Small intestine (tissue), 16 donors: ENCODE measurements around the gene TMBIM6. TPM values are rescaled to one million over a fixed set of nuclear protein-coding genes. Genes with fewer than 3 reads are reported as not detected.
A peak's percentile ranks its signal among the peaks of the same experiment; 100 is the strongest.

Experiments
- DNase-seq, 2 donors: peaks; one replicate each; pipeline versions ENCODE4 v3.0.0 to v3.0.0-alpha.2; 2013
- FAIRE-seq: peaks from 2 replicates; lab custom pipeline; 2012; peaks lifted over from hg19 to GRCh38; lab: Jason Lieb, UNC
- H3K27ac ChIP-seq, 3 donors: one replicate each; pipeline ENCODE4 v1.5.1; 2013; ENCODE audit warnings: low read length in 2 of 3, mild to moderate bottlenecking in 2 of 3, control low read depth in 1 of 3, inconsistent platforms in 1 of 3, low read depth in 1 of 3, moderate library complexity in 1 of 3
- H3K27me3 ChIP-seq, 3 donors: one replicate each; pipeline ENCODE4 v1.6.1; 2013; ENCODE audit warnings: low read length in 3 of 3, inconsistent platforms in 1 of 3; ENCODE audit not compliant: control insufficient read depth in 3 of 3, insufficient read depth in 3 of 3
- H3K36me3 ChIP-seq, 3 donors: one replicate each; pipeline ENCODE4 v1.6.1; 2013; ENCODE audit warnings: low read length in 3 of 3, inconsistent platforms in 1 of 3, low read depth in 1 of 3, mild to moderate bottlenecking in 1 of 3, moderate library complexity in 1 of 3; ENCODE audit not compliant: control insufficient read depth in 3 of 3, insufficient read depth in 2 of 3
- H3K4me1 ChIP-seq, 3 donors: one replicate each; pipeline ENCODE4 v1.6.1; 2013; ENCODE audit warnings: low read length in 2 of 3, inconsistent platforms in 1 of 3, low read depth in 1 of 3, mild to moderate bottlenecking in 1 of 3, moderate library complexity in 1 of 3; ENCODE audit not compliant: control insufficient read depth in 3 of 3, insufficient read depth in 2 of 3
- H3K4me3 ChIP-seq, 3 donors: one replicate each; pipeline ENCODE4 v1.5.1; 2013; ENCODE audit warnings: low read length in 3 of 3, control low read depth in 1 of 3, inconsistent platforms in 1 of 3, low read depth in 1 of 3, mild to moderate bottlenecking in 1 of 3, moderate library complexity in 1 of 3
- H3K9me3 ChIP-seq, 2 donors: one replicate each; pipeline ENCODE4 v1.6.1; 2013; ENCODE audit warnings: low read depth in 1 of 2, low read length in 1 of 2; ENCODE audit not compliant: control insufficient read depth in 2 of 2, insufficient read depth in 1 of 2
- WGBS, 3 donors: extraction: QIAGEN DNeasy Blood & Tissue Kit; methylation state at CpG; one replicate each; pipeline ENCODE4 v1.1.7; 2013; 5-methylcytosine and 5-hydroxymethylcytosine counted together
- long read RNA-seq, 10 donors: transcript quantifications; one replicate each; lab custom pipeline, GENCODE V29; 2026
- polyA plus RNA-seq, 4 donors: library from polyadenylated mRNA; stranded (reverse) in 3 of 4; unstranded in 1 of 4; fragments of 200-250 nt in 3 of 4; fragments of 120-200 nt in 1 of 4; gene quantifications; one replicate each; pipeline versions ENCODE4 v1.2.1 to v1.2.3, GENCODE V29; 2013
- donor health status: healthy with polysubstance abuse.
- donor health status: control.
- donor health status: control.
- donor health status: Bipolar disorder and iron deficiency.
- donor health status: healthy.

The TMBIM6 gene
- 100 to 1,000 TPM; 174 to 687 (median 294) TPM for polyA plus RNA-seq
- long read RNA-seq, donor 1, transcript TMBIM6-209 (8 exons, 2,494 nt) = minor isoform, 18 of 508 reads
- long read RNA-seq, donor 1, transcript TMBIM6-202 (9 exons, 2,598 nt) = minor isoform, 20 of 508 reads
- long read RNA-seq, donor 1, transcript TMBIM6-201 (10 exons, 2,836 nt) = major isoform, 315 of 508 reads
- long read RNA-seq, donor 1, transcript TMBIM6-219 (3 exons, 484 nt) = minor isoform, 15 of 508 reads
- long read RNA-seq, donor 1, partial matches to known transcripts = 132 of 508 reads
- long read RNA-seq, donor 1, other reads (novel, unspliced or antisense) = 0 of 508 reads
- long read RNA-seq, donor 2, transcript TMBIM6-201 (10 exons, 2,836 nt) = major isoform, 61 of 95 reads
- long read RNA-seq, donor 2, transcript TMBIM6-219 (3 exons, 484 nt) = minor isoform, 6 of 95 reads
- long read RNA-seq, donor 2, partial matches to known transcripts = 20 of 95 reads
- long read RNA-seq, donor 2, other reads (novel, unspliced or antisense) = 0 of 95 reads
- long read RNA-seq, donor 3, transcript TMBIM6-219 (3 exons, 484 nt) = minor isoform, 9 of 166 reads
- long read RNA-seq, donor 3, transcript TMBIM6-209 (8 exons, 2,494 nt) = minor isoform, 8 of 166 reads
- long read RNA-seq, donor 3, transcript TMBIM6-201 (10 exons, 2,836 nt) = major isoform, 64 of 166 reads
- long read RNA-seq, donor 3, transcript TMBIM6-202 (9 exons, 2,598 nt) = minor isoform, 14 of 166 reads
- long read RNA-seq, donor 3, partial matches to known transcripts = 69 of 166 reads
- long read RNA-seq, donor 3, other reads (novel, unspliced or antisense) = 0 of 166 reads
- long read RNA-seq, donor 4, partial matches to known transcripts = 0 of 3 reads
- long read RNA-seq, donor 4, other reads (novel, unspliced or antisense) = 0 of 3 reads
- long read RNA-seq, donor 5, transcript TMBIM6-201 (10 exons, 2,836 nt) = major isoform, 20 of 42 reads
- long read RNA-seq, donor 5, partial matches to known transcripts = 16 of 42 reads
- long read RNA-seq, donor 5, other reads (novel, unspliced or antisense) = 0 of 42 reads
- long read RNA-seq, donor 6, transcript TMBIM6-202 (9 exons, 2,598 nt) = minor isoform, 8 of 161 reads
- long read RNA-seq, donor 6, transcript TMBIM6-219 (3 exons, 484 nt) = minor isoform, 7 of 161 reads
- long read RNA-seq, donor 6, transcript TMBIM6-201 (10 exons, 2,836 nt) = major isoform, 107 of 161 reads
- long read RNA-seq, donor 6, partial matches to known transcripts = 34 of 161 reads
- long read RNA-seq, donor 6, other reads (novel, unspliced or antisense) = 0 of 161 reads
- long read RNA-seq, donor 7 = 0 reads
- long read RNA-seq, donor 8, partial matches to known transcripts = 0 of 5 reads
- long read RNA-seq, donor 8, other reads (novel, unspliced or antisense) = 0 of 5 reads
- long read RNA-seq, donor 9, transcript TMBIM6-201 (10 exons, 2,836 nt) = major isoform, 25 of 29 reads
- long read RNA-seq, donor 9, partial matches to known transcripts = 0 of 29 reads
- long read RNA-seq, donor 9, other reads (novel, unspliced or antisense) = 0 of 29 reads
- long read RNA-seq, donor 10, transcript TMBIM6-202 (9 exons, 2,598 nt) = minor isoform, 8 of 593 reads
- long read RNA-seq, donor 10, transcript TMBIM6-219 (3 exons, 484 nt) = minor isoform, 6 of 593 reads
- long read RNA-seq, donor 10, transcript TMBIM6-201 (10 exons, 2,836 nt) = major isoform, 167 of 593 reads
- long read RNA-seq, donor 10, transcript TMBIM6-209 (8 exons, 2,494 nt) = minor isoform, 10 of 593 reads
- long read RNA-seq, donor 10, partial matches to known transcripts = 398 of 593 reads
- long read RNA-seq, donor 10, other reads (novel, unspliced or antisense) = 0 of 593 reads

DNA sequence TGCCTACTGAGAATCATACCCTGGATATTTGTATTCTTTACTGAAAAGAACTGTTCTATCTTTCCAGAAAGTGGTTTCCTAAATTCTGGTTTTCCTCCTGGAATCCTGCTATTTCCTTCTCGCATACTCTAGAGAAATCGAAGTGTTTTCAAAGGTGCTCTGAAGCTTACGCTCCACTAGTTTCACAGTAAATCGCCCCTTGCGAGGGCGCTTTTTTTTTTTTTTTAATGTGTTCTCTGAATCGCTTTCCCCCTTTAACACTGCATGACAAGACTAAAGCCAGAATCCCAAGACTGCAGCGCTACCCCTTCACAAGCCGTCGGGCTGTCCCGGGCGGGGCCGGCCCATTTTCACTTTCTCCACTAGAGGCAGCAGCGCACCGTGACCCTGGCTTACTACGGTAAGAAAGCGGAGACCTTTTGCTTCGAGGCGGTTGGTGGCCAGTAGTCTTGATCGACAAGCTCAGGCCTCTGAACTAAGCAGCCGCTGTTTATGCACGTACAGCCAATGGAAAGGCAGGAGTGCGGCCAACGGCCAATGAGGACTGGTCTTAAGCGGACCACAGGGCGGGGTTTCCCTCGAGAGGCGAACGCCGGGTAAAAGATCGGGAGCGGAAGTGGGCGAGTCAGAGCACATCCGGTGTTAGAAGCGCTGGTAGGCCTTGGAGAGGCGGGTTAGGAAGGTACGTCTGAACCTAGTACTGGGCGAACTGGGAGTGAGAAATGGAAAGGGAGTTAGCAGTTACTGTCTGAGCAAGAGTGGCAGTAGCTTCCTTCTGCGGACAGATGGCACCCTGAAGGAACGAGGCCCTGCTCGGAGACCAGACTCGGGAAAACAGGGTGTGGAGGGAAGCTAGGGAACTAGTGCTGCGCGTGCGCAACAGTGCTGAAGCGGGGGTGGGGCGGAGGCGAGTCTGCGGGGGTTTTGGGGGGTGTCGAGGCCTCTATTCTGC is at the start of gene TMBIM6:
Gene TMBIM6, plus strand, starts transcription at position 628 of the 952 bp plus-strand sequence. CDS start 10,937 bp downstream, outside the sequence.
- peaks cover 0 to 8% (median 4%) of the 10 kb centered on the region in 3 donors for H3K36me3 ChIP-seq
- 3 to 4% (median 3%) methylated on average over 45 to 50 of the region's 50 CpGs for WGBS, 3 donors
- no peaks in the 10 kb centered on the region for H3K27me3 ChIP-seq
- peak within 1 kb of the TSS; percentile 88 to 100 (median 96) for H3K27ac ChIP-seq
- peak; percentile 82 for FAIRE-seq
- H3K9me3 ChIP-seq = no peaks in the 10 kb centered on the region
- peak; percentile 99 to 100 for DNase-seq
- peak within 1 kb of the TSS; percentile 70 to 92 (median 72) for H3K4me3 ChIP-seq
- H3K4me1 ChIP-seq = peaks cover 4 to 15% (median 5%) of the 10 kb centered on the region in 3 donors

DNA sequence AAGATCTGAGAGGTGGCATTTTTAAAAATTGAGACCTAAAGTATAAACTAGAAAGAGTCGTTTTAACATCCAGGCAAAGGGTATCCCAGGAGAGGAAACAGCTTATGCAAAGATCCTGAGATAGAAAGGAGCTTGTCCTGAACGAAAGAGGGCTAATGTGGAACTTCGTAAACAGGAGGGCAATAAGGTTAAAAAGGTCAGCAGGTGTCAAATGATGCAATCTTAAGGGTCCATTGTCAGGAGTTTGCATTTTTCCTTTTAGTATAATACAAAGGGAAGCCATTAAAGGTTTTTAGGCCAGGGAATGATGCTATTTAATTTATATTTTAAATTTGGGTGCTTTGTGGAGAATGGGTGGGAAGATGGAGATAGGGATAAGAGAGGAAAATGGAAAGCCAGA is 48.5 kb upstream of the TMBIM6 start:
- DNase-seq (no peak), FAIRE-seq (no peak)
- 63 to 75% (median 71%) methylated on average over 3 of the region's 3 CpGs for WGBS, 3 donors
- Histone ChIP-seq H3K9me3 (no peaks in the 10 kb centered on the region), H3K4me1 (no peaks in the 10 kb centered on the region), H3K4me3 (no peak overlapping the region), H3K27me3 (no peaks in the 10 kb centered on the region), H3K27ac (no peak overlapping the region), H3K36me3 (no peaks in the 10 kb centered on the region)

GRCh38 chr12:49693931-49694444 is 47.4 kb upstream of the TMBIM6 start:
- Histone ChIP-seq H3K36me3 (no peaks in the 10 kb centered on the region), H3K27me3 (no peaks in the 10 kb centered on the region), H3K4me1 (peaks cover 0 to 4% (median 0%) of the 10 kb centered on the region in 3 donors), H3K4me3 (no peak overlapping the region), H3K27ac (no peak overlapping the region), H3K9me3 (no peaks in the 10 kb centered on the region)
- no peak for DNase-seq
- FAIRE-seq = no peak
- 89 to 93% (median 92%) methylated on average over 8 of the region's 8 CpGs for WGBS, 3 donors

DNA sequence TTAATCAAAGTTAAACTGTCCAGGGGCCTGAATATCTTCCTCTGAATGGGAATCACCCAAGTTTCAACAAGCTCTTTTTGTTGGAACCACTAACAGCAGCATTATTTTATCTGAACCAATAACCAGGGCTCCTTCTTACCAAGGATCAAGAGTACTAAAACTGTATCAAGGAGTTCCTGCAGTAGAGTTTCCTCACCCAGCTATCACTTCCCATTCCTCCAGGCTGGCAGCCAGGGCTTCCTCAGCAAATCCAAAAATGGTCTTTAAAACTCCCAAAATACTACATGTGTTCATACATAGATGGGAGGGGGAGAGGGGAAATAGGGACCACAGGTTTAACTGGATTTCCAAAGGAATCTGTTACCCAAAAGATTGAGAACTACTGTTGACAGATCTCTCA is 44.6 kb upstream of the TMBIM6 start:
- H3K27ac ChIP-seq = no peak overlapping the region
- H3K4me3 ChIP-seq = no peak overlapping the region
- no peaks in the 10 kb centered on the region for H3K27me3 ChIP-seq
- FAIRE-seq (no peak), DNase-seq (no peak)
- peaks cover 0 to 4% (median 0%) of the 10 kb centered on the region in 3 donors for H3K4me1 ChIP-seq
- H3K36me3 ChIP-seq = no peaks in the 10 kb centered on the region
- no peaks in the 10 kb centered on the region for H3K9me3 ChIP-seq

DNA sequence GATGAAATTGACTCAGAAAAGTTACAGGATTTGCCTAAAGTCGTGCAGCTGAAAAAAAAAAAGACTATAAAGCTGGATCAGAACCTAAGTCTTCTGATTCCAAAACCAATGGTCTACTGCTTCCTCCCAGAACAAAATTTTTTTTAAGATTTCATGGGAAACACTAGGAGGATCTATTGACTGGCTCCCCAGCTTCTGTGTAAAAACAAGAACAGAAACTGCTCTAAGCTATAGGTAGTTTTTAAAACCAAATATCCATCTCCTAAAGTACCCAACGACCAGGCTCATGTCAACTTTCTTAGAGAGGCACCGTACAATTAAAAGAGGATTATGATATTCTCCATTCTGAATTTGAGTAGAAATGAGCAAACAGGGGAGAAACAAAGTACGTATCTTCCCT is 43.5 kb upstream of the TMBIM6 start:
- Histone ChIP-seq H3K36me3 (no peaks in the 10 kb centered on the region), H3K4me3 (no peak overlapping the region), H3K9me3 (no peaks in the 10 kb centered on the region), H3K27me3 (peaks cover 0 to 2% (median 0%) of the 10 kb centered on the region in 3 donors), H3K4me1 (peaks cover 0 to 4% (median 0%) of the 10 kb centered on the region in 3 donors), H3K27ac (no peak overlapping the region)
- no peak for FAIRE-seq
- no peak for DNase-seq
- 64 to 75% (median 69%) methylated on average over 4 of the region's 4 CpGs for WGBS, 3 donors

DNA sequence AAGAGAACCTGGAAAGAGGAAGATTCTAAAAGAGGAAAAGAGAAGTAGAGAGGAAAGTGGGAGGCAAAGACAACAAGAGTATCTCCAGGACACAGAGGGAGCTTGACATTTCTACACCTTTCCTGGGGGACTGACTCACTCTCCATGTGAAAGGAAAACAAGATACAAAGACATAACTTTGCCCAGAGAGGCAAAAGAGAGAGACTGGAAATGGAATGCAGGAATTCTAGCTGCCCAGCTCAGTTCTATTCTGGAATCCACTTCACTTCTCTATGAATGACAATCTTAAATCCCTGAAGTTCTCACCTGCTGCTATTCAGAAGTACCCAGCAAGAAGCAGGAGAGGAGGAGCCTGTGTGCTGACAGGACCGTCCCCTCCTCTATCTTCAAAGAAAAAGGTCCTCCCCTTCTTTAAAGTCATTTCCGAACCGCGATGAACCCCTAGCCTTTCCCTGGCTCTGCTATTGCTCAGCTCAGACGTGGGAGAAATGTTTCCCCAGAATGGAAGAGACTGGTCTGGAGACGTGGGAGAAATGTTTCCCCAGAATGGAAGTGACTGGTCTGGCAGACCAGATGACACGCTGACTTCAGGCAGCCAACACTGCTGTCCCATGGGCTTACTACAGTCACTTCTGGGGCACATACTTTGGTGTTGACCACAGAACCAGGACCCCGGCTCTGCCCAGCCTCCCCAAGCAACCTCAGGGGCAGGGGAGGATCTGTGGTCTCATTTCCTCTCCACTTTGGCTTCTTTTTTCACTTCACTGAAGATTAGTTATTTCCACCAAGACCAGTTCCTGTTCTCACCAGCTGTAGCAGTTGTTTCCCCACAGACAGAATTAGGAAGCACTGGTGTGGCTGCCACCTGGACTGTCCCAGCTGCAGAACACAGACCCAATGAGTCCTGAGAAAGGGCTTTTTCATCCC is 42.5 kb upstream of the TMBIM6 start:
- DNase-seq (peak; percentile 13 to 23), FAIRE-seq (no peak)
- Histone ChIP-seq H3K4me3 (no peak overlapping the region), H3K9me3 (no peaks in the 10 kb centered on the region), H3K36me3 (no peaks in the 10 kb centered on the region), H3K27me3 (peaks cover 0 to 11% (median 0%) of the 10 kb centered on the region in 3 donors), H3K4me1 (peaks cover 0 to 13% (median 0%) of the 10 kb centered on the region in 3 donors), H3K27ac (peak overlapping the region in 2 of 3 donors; percentile 31 to 51)
- 21 to 30% (median 25%) methylated on average over 8 of the region's 8 CpGs for WGBS, 3 donors
